GM12801 (cell line): ENCODE data around the gene SPRR4.

Experiments used
- TF ChIP-seq, protein P1 (sequence below): IDR thresholded peaks from one replicate; pipeline ENCODE4 v1.5.1; 2011; ENCODE audit warnings: control low read depth; ENCODE audit not compliant: insufficient read length; ENCODE audit errors: extremely low read depth

The SPRR4 gene

GRCh38 chr1:152941037-152941711, 29.3 kb upstream of the SPRR4 start:
- TF ChIP-seq, protein P1, sequence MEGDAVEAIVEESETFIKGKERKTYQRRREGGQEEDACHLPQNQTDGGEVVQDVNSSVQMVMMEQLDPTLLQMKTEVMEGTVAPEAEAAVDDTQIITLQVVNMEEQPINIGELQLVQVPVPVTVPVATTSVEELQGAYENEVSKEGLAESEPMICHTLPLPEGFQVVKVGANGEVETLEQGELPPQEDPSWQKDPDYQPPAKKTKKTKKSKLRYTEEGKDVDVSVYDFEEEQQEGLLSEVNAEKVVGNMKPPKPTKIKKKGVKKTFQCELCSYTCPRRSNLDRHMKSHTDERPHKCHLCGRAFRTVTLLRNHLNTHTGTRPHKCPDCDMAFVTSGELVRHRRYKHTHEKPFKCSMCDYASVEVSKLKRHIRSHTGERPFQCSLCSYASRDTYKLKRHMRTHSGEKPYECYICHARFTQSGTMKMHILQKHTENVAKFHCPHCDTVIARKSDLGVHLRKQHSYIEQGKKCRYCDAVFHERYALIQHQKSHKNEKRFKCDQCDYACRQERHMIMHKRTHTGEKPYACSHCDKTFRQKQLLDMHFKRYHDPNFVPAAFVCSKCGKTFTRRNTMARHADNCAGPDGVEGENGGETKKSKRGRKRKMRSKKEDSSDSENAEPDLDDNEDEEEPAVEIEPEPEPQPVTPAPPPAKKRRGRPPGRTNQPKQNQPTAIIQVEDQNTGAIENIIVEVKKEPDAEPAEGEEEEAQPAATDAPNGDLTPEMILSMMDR, result no peak

DNA sequence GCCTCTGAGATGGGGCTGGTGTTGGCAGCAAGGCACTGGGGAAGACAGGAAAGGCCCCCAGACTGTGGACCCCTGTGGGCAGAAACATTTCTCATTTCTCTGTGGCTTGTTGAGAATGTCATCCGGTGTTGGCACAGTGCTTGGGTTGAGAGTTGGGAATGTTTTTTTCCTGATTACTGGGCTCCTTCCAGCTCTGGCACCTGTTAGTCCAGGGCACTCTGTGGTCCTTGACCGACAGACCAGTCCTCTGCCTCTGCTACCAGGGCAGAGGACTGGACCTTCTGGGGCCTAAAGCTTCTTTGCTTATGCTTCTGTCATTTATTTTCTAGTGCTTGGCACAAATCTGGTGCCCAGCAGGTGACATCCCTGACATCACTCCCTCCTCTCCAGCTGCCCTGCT, 28.3 kb upstream of the SPRR4 start:
- TF ChIP-seq, protein P1, result no peak

DNA sequence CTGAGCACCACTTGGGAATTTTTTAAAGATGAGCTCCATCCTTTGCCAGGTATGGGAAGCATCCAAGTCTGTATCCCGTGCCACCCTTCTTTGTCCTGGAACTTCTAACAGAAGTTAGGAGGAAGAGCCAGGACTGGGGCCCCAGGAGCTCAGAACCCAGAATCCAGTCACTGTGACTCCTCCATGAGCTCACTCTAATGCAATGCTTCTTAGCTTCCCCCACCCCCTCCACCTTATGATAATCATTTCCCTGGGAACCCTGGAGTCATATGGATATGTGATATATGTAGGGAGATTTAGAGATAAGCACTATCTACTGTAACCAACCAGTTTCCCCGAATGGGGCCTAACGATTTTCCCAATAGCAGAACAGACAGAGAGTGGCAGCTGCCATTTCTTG, 24.2 kb upstream of the SPRR4 start:
- TF ChIP-seq, protein P1, result no peak

GRCh38 chr1:152946651-152947256, 23.7 kb upstream of the SPRR4 start, which contains the start of gene SPRR5:
SPRR5 (plus strand) TSS chr1:152947206; CDS start chr1:152948555, 1,349 bp downstream.
- TF ChIP-seq, protein P1, result no peak

DNA sequence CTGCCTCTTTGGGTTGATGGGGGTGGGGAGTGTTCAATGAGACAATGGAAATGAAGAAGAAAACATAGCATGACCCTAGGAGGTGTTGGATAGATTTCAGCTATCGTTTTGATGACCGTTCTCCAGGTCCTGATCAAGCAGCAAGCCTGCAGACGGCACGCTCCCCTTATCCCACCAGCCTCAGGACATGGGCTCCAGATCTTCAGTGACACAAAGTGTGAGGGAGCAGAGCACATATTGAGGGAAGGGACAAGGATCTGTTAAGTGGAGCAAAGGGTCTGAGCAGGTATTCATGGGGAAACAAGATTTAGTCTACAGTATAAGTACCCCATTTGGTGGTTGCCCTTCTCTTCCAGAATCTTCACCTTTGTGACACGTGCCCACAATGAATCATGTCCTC, 18.7 kb upstream of the SPRR4 start:
- TF ChIP-seq, protein P1, result no peak

- TF ChIP-seq, protein P1, result no peak
Observed at GRCh38 chr1:152953761-152954160, 16.7 kb upstream of the SPRR4 start.

GRCh38 chr1:152954436-152954835, 16.0 kb upstream of the SPRR4 start:
- TF ChIP-seq, protein P1, result no peak
